ENCODE measurements around the gene UCK1. TPM values are rescaled to one million over a fixed set of nuclear protein-coding genes. Genes with fewer than 3 reads are reported as not detected.

The UCK1 gene
- total and polyA plus RNA-seq, 2 experiments from 2014 or later: 22.2 to 36.8 TPM

DNA sequence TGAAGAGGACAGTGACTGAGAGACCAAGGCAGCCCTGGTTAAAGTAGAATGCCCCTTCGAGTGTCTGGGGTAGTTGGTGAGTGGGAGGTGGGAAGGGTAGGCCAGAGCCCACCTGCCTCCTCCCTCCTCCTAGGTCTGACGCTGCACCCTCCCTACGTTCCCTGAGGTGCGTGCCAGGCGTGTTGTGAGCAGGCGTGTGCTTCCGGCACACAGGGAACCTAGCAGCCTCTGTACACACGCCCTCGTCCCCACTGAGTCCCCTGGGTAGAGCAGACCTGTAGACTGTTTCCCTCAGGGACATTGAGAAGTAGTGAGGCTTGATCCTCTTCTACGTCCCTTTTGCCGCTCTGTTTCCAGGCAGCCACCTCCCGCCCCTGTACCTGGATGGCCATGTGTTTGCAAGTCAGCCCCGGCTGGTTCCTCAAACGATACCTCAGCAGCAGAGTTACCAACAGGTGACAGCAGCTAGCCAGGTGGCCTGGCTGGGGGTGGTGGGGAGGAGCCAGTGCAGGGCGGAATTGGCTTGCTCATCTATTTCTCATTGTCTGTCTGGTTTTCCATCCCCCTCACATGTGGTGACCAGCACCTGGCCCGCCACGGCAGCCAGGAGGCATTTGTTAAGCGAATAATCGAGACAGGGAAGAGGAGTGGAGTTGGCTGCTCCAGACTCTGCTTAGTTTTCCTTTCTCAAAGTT is 45.2 kb downstream of the UCK1 start:
- Histone ChIP-seq H3K4me1 (ENCODE audit: insufficient read depth) (no peaks in the 10 kb centered on the region), H4K20me1 (ENCODE audit: insufficient read depth, poor library complexity, severe bottlenecking) (peaks cover 13% of the 10 kb centered on the region), H3K9me2 (replicated peaks; ENCODE audit: insufficient read depth) (no peaks in the 10 kb centered on the region), H3K9me3 (ENCODE audit: low read depth) (no peaks in the 10 kb centered on the region), H3K27ac (no peak overlapping the region), H3K27me3 (no peaks in the 10 kb centered on the region), H2AFZ (no peak overlapping the region), H3K4me2 (no peak overlapping the region), H3K4me3 (no peak overlapping the region), H3K79me2 (peaks cover 5% of the 10 kb centered on the region), H3K36me3 (replicated peaks; ENCODE audit: insufficient read depth, low read depth) (no peaks in the 10 kb centered on the region)
- 90% methylated on average over 18 of the region's 19 CpGs for WGBS (ENCODE audit: low lambda C conversion rate, missing lambda C conversion rate)
- TF ChIP-seq EZH2phosphoT487 (IDR thresholded peaks at IDR 0.05; ENCODE audit: low read depth, severe bottlenecking, unreplicated experiment) (no peak), EZH2 (IDR thresholded peaks at IDR 0.05; ENCODE audit: borderline replicate concordance) (no peak)
- TF ChIP-seq, protein P1, sequence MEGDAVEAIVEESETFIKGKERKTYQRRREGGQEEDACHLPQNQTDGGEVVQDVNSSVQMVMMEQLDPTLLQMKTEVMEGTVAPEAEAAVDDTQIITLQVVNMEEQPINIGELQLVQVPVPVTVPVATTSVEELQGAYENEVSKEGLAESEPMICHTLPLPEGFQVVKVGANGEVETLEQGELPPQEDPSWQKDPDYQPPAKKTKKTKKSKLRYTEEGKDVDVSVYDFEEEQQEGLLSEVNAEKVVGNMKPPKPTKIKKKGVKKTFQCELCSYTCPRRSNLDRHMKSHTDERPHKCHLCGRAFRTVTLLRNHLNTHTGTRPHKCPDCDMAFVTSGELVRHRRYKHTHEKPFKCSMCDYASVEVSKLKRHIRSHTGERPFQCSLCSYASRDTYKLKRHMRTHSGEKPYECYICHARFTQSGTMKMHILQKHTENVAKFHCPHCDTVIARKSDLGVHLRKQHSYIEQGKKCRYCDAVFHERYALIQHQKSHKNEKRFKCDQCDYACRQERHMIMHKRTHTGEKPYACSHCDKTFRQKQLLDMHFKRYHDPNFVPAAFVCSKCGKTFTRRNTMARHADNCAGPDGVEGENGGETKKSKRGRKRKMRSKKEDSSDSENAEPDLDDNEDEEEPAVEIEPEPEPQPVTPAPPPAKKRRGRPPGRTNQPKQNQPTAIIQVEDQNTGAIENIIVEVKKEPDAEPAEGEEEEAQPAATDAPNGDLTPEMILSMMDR (IDR thresholded peaks at IDR 0.05; ENCODE audit: poor library complexity): no peak
- no peak for DNase-seq (ENCODE audit: low spot score)

DNA sequence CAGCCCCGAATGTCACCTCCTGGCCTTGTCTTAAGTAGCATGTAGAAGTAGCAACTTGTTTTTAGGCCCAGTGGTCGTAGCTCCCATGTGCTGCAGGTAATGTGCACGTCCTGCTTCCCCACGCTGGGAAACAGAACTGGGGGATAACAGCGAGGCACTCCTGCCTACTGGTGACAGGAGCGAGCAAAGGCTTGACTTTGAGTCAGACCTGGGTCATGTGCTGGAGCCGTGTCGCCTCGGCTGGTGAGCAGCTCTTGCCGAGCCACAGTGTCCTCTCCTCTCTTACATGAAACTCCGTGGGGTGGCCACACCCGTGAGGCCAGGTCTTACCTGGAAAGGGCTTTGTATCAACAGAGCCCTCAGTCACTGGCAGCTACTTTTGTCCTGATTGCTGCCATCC is 45.9 kb downstream of the UCK1 start:
- Histone ChIP-seq H3K4me3 (no peak overlapping the region), H3K9me2 (replicated peaks; ENCODE audit: insufficient read depth) (no peaks in the 10 kb centered on the region), H3K27ac (no peak overlapping the region), H3K27me3 (no peaks in the 10 kb centered on the region), H3K9me3 (ENCODE audit: low read depth) (no peaks in the 10 kb centered on the region), H3K36me3 (replicated peaks; ENCODE audit: insufficient read depth, low read depth) (no peaks in the 10 kb centered on the region), H3K4me1 (ENCODE audit: insufficient read depth) (no peaks in the 10 kb centered on the region), H2AFZ (no peak overlapping the region), H4K20me1 (ENCODE audit: insufficient read depth, poor library complexity, severe bottlenecking) (peaks cover 12% of the 10 kb centered on the region), H3K4me2 (no peak overlapping the region), H3K79me2 (peaks cover 12% of the 10 kb centered on the region)
- DNase-seq (ENCODE audit: low spot score): no peak
- 88% methylated on average over 12 of the region's 12 CpGs for WGBS (ENCODE audit: low lambda C conversion rate, missing lambda C conversion rate)
- TF ChIP-seq, protein P1 (IDR thresholded peaks at IDR 0.05; ENCODE audit: poor library complexity): no peak
- TF ChIP-seq EZH2 (IDR thresholded peaks at IDR 0.05; ENCODE audit: borderline replicate concordance) (no peak), EZH2phosphoT487 (IDR thresholded peaks at IDR 0.05; ENCODE audit: low read depth, severe bottlenecking, unreplicated experiment) (no peak)

DNA sequence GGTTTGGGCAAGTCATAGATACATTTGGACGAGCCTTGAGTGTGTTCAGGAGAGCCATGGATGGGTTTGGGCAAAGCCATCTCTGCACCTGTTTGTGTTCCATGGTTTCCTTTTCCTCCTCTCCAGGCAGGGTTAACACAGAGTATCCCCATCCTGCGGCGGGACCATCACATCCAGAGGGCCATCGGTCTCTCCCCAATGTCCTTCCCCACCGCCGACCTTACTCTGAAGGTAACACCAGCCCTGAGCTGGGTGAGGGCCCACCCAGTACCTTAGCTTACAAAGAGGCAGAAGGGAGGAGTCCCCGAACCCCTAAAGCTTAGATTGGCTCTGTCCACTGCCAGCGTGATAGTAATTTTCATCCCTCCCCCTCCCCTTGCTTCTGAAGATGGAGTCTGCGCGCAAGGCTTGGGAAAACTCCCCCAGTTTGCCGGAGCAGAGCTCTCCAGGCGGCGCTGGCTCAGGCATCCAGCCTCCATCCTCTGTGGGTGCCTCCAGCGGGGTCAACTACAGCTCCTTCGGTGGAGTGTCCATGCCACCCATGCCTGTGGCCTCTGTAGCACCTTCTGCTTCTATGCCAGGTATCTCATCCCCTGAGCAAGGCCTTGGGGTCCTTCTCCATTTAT is 46.4 kb downstream of the UCK1 start:
- Histone ChIP-seq H3K36me3 (replicated peaks; ENCODE audit: insufficient read depth, low read depth) (no peaks in the 10 kb centered on the region), H3K4me2 (no peak overlapping the region), H4K20me1 (ENCODE audit: insufficient read depth, poor library complexity, severe bottlenecking) (peaks cover 7% of the 10 kb centered on the region), H3K4me3 (no peak overlapping the region), H3K9me2 (replicated peaks; ENCODE audit: insufficient read depth) (no peaks in the 10 kb centered on the region), H3K27ac (no peak overlapping the region), H3K4me1 (ENCODE audit: insufficient read depth) (no peaks in the 10 kb centered on the region), H3K27me3 (no peaks in the 10 kb centered on the region), H2AFZ (no peak overlapping the region), H3K79me2 (peaks cover 15% of the 10 kb centered on the region), H3K9me3 (ENCODE audit: low read depth) (no peaks in the 10 kb centered on the region)
- DNase-seq (ENCODE audit: low spot score): no peak
- TF ChIP-seq, protein P1 (IDR thresholded peaks at IDR 0.05; ENCODE audit: poor library complexity): no peak
- no peak for TF ChIP-seq EZH2phosphoT487 (IDR thresholded peaks at IDR 0.05; ENCODE audit: low read depth, severe bottlenecking, unreplicated experiment)
- WGBS (ENCODE audit: low lambda C conversion rate, missing lambda C conversion rate): 98% methylated on average over 15 of the region's 15 CpGs
